WTC11 (cell line): Measurements from ENCODE around the gene OTULIN. TPM values are rescaled to one million over a fixed set of nuclear protein-coding genes. Genes with fewer than 3 reads are reported as not detected.

ENCODE experiments used
- ATAC-seq: fragments of 200-7000 bp; cut with Tn5 transposase; 2 replicates; pipeline ENCODE4 v1.10.0; 2021; ENCODE audit warnings: mild to moderate bottlenecking, moderate library complexity
- CTCF ChIA-PET: fragments of 300-600 bp; sonication (Branson Sonifier 250); formaldehyde crosslinking; loops from one replicate; lab custom pipeline; 2021; ENCODE audit warnings: antibody characterized with exemption; lab: Charles Lee
- POLR2A ChIA-PET: fragments of 350-600 bp; sonication (Branson Sonifier 250); formaldehyde crosslinking; loops from one replicate; lab custom pipeline; 2021; ENCODE audit warnings: antibody characterized with exemption; lab: Charles Lee
- DNase-seq: peaks from one replicate; pipeline ENCODE4 v3.0.0; 2021; ENCODE audit warnings: low spot score
- H3K27ac Mint-ChIP-seq: 2 replicates; pipeline ENCODE4 v1.8.0; 2021; ENCODE audit warnings: mixed read lengths
- H3K27me3 Mint-ChIP-seq: 2 replicates; pipeline ENCODE4 v1.8.0; 2021; ENCODE audit warnings: low read depth, mild to moderate bottlenecking, moderate library complexity, mixed read lengths
- H3K36me3 Mint-ChIP-seq: 2 replicates; pipeline ENCODE4 v1.8.0; 2021; ENCODE audit warnings: mixed read lengths
- H3K4me1 Mint-ChIP-seq: 2 replicates; pipeline ENCODE4 v1.8.0; 2022; ENCODE audit warnings: mixed read lengths
- H3K4me3 Mint-ChIP-seq: 2 replicates; pipeline ENCODE4 v1.8.0; 2021; ENCODE audit warnings: mild to moderate bottlenecking, moderate library complexity, mixed read lengths
- H3K9me3 Mint-ChIP-seq: 2 replicates; pipeline ENCODE4 v1.8.0; 2021; ENCODE audit warnings: mixed read lengths
- FOXP1 ChIP-seq: sonication (generic); formaldehyde crosslinking; IDR thresholded peaks from 2 replicates; pipeline ENCODE4 v1.8.0; 2022; ENCODE audit warnings: missing genetic modification reagents, mild to moderate bottlenecking, moderate library complexity, borderline replicate concordance
- GABPB1 ChIP-seq: sonication (generic); formaldehyde crosslinking; IDR thresholded peaks from 2 replicates; pipeline ENCODE4 v1.8.1; 2023; ENCODE audit warnings: mild to moderate bottlenecking, missing genetic modification reagents
- HMGA2 ChIP-seq: fragments of 250-450 bp; sonication (Bioruptor Pico); IDR thresholded peaks from 2 replicates; pipeline ENCODE4 v1.4.0; 2021; ENCODE audit warnings: mild to moderate bottlenecking, moderate library complexity
- JUN ChIP-seq: sonication (generic); formaldehyde crosslinking; IDR thresholded peaks from 2 replicates; pipeline ENCODE4 v1.8.0; 2023; ENCODE audit warnings: mild to moderate bottlenecking, missing genetic modification reagents
- NFE2L1 ChIP-seq: sonication (generic); formaldehyde crosslinking; IDR thresholded peaks from 2 replicates; pipeline ENCODE4 v1.8.1; 2023; ENCODE audit warnings: missing genetic modification reagents
- NR1H2 ChIP-seq: sonication (generic); formaldehyde crosslinking; IDR thresholded peaks from 2 replicates; pipeline ENCODE4 v1.9.0; 2021; ENCODE audit warnings: mild to moderate bottlenecking, moderate library complexity, missing genetic modification reagents
- NR3C1 ChIP-seq: sonication (generic); formaldehyde crosslinking; conservative IDR thresholded peaks from 2 replicates; pipeline ENCODE4 v1.8.1; 2023; ENCODE audit warnings: low read depth, mild to moderate bottlenecking, missing genetic modification reagents
- PRRX2 ChIP-seq: fragments of 250-450 bp; sonication (Bioruptor Pico); IDR thresholded peaks from 2 replicates; pipeline ENCODE4 v1.8.0; 2021; ENCODE audit warnings: mild to moderate bottlenecking
- SMAD3 ChIP-seq: sonication (generic); formaldehyde crosslinking; IDR thresholded peaks from 2 replicates; pipeline ENCODE4 v1.8.0; 2022; ENCODE audit warnings: missing genetic modification reagents, mild to moderate bottlenecking, borderline replicate concordance
- SMAD4 ChIP-seq: sonication (generic); formaldehyde crosslinking; IDR thresholded peaks from 2 replicates; pipeline ENCODE4 v1.8.0; 2022; ENCODE audit warnings: mild to moderate bottlenecking, missing genetic modification reagents
- ZNF219 ChIP-seq: sonication (generic); formaldehyde crosslinking; IDR thresholded peaks from 2 replicates; pipeline ENCODE4 v1.8.0; 2023; ENCODE audit warnings: missing genetic modification reagents, mild to moderate bottlenecking, borderline replicate concordance
- total RNA-seq: library from RNA; stranded (reverse); gene quantifications from 3 replicates; pipeline ENCODE4 v1.2.3, GENCODE V29; 2021
- TF ChIP-seq, protein P1 (sequence below): sonication (generic); formaldehyde crosslinking; IDR thresholded peaks from 2 replicates; pipeline ENCODE4 v1.8.1; 2022; ENCODE audit warnings: mild to moderate bottlenecking, missing genetic modification reagents, moderate library complexity, borderline replicate concordance
- TF ChIP-seq, protein P2 (sequence below): fragments of 200-600 bp; IDR thresholded peaks from 2 replicates; pipeline ENCODE4 v1.8.0; 2022; ENCODE audit warnings: antibody characterized with exemption
- TF ChIP-seq, protein P3 (sequence below): sonication (generic); formaldehyde crosslinking; conservative IDR thresholded peaks from 2 replicates; pipeline ENCODE4 v1.8.1; 2022; ENCODE audit warnings: mild to moderate bottlenecking, missing genetic modification reagents
- TF ChIP-seq, protein P4 (sequence below): sonication (generic); formaldehyde crosslinking; IDR thresholded peaks from 2 replicates; pipeline ENCODE4 v1.8.0; 2022; ENCODE audit warnings: mild to moderate bottlenecking, missing genetic modification reagents
- TF ChIP-seq, protein P5 (sequence below): fragments of 250-450 bp; sonication (Bioruptor Pico); IDR thresholded peaks from 2 replicates; pipeline ENCODE4 v2.1.2; 2022; ENCODE audit warnings: mild to moderate bottlenecking, moderate library complexity
- TF ChIP-seq, protein P6 (sequence below): sonication (generic); formaldehyde crosslinking; IDR thresholded peaks from 2 replicates; pipeline ENCODE4 v1.8.0; 2023; ENCODE audit warnings: missing genetic modification reagents, mild to moderate bottlenecking, borderline replicate concordance
- TF ChIP-seq, protein P7 (sequence below): fragments of 250-450 bp; sonication (Bioruptor Pico); IDR thresholded peaks from 2 replicates; pipeline ENCODE4 v1.8.0; 2021; ENCODE audit warnings: mild to moderate bottlenecking

Gene OTULIN
- total RNA-seq, 1 experiment from 2014 or later: 25.0 TPM

DNA sequence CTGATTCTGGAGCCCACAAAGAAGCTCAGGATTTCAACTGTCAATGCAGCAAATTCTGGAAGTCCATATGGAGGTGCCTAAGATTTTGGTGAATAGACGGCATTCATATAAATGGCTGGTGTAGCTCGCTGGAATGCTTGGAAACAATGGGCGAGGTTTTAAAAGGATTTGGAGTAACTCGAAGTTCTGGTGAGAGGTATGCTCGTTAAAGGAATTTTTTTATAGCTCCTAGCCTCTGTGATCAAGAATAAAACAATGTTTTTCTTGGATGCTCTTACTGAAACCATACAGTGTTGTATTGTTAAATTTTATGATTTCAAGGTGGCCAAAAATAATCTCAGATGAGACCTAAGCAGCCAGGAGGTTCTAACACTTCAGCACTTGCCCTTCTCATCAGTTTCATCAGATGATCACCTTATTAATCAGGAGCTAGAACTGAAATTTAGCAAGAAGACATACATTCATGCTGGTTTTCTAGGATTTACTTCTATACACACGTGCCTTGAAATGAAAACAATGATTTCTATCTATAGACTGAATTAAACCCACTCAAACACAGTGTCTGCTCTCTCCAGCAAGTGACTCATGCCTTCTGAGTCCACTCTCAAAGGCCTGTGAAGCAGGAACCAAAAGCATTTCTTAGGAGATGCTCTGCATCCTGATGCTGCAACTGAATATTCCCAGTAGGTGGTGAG lies 79.2 kb downstream of the OTULIN start:
- POLR2A ChIA-PET: no interaction called here
- no peak for TF ChIP-seq SMAD4 (CRISPR knock-in tag)
- TF ChIP-seq, protein P1, sequence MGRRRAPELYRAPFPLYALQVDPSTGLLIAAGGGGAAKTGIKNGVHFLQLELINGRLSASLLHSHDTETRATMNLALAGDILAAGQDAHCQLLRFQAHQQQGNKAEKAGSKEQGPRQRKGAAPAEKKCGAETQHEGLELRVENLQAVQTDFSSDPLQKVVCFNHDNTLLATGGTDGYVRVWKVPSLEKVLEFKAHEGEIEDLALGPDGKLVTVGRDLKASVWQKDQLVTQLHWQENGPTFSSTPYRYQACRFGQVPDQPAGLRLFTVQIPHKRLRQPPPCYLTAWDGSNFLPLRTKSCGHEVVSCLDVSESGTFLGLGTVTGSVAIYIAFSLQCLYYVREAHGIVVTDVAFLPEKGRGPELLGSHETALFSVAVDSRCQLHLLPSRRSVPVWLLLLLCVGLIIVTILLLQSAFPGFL (CRISPR knock-in tag): no peak
- TF ChIP-seq PRRX2: no peak
- TF ChIP-seq FOXP1: no peak
- TF ChIP-seq NR3C1 (CRISPR knock-in tag): no peak
- TF ChIP-seq, protein P2, sequence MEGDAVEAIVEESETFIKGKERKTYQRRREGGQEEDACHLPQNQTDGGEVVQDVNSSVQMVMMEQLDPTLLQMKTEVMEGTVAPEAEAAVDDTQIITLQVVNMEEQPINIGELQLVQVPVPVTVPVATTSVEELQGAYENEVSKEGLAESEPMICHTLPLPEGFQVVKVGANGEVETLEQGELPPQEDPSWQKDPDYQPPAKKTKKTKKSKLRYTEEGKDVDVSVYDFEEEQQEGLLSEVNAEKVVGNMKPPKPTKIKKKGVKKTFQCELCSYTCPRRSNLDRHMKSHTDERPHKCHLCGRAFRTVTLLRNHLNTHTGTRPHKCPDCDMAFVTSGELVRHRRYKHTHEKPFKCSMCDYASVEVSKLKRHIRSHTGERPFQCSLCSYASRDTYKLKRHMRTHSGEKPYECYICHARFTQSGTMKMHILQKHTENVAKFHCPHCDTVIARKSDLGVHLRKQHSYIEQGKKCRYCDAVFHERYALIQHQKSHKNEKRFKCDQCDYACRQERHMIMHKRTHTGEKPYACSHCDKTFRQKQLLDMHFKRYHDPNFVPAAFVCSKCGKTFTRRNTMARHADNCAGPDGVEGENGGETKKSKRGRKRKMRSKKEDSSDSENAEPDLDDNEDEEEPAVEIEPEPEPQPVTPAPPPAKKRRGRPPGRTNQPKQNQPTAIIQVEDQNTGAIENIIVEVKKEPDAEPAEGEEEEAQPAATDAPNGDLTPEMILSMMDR: no peak
- TF ChIP-seq SMAD3 (CRISPR knock-in tag): no peak
- TF ChIP-seq, all 79 proteins: peak for 0
- no peak overlapping the region for H3K4me3 Mint-ChIP-seq
- no peak overlapping the region for H3K27ac Mint-ChIP-seq
- DNase-seq (no peak), ATAC-seq (no peak)
- no peaks in the 10 kb centered on the region for H3K27me3 Mint-ChIP-seq
- CTCF ChIA-PET: interaction anchor here (1.2 kb wide), 1 partner anchor 260 kb away, joined by 4 read pairs; no protein-coding TSS in a partner anchor
- H3K4me1 Mint-ChIP-seq: peaks cover 37% of the 10 kb centered on the region
- H3K36me3 Mint-ChIP-seq: no peaks in the 10 kb centered on the region
- H3K9me3 Mint-ChIP-seq: no peaks in the 10 kb centered on the region

DNA sequence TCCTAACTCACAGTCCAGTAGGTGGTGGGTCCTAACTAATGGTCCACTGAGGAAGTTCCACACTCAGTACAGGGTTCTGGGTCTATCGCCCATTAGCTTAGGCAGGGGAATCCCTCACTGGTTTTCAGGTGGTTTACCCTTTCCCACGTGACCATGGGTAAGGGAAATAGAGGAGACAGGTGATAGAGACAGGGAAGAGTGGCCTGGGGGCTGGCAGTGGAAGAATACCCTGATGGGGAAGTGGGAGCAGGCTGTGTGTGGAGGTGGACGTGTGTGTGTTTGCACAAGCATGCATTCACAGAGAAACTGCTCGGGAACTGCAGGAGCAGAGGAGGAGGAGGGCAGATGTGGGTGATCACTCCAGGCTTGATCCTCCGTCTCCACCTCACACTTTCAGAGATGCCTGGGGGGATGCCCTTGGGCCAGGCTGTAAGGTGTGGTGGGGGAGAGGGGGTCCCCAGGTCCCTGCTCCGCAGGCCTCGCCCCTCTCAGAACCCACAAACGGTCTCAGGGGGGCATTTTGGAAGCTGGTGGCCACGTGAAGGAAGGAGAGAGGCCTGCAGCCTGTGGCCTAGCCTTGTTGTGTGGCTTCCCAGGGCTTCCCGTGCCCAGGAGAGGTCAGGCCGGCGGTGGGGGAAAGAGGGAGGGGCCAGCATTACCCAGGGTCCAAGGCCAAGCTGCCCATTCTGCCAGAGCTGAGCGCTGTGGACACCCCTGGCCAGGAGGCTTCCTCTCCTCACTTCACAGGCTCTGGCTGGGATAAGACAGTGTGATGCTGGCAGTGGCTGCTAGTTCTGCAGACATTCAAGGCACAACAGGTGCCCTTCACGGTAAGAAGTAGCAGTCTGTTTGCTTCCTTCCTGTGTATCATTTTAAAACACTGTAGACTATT lies 80.0 kb downstream of the OTULIN start:
- Mint-ChIP-seq H3K9me3 (no peaks in the 10 kb centered on the region), H3K27me3 (no peaks in the 10 kb centered on the region), H3K4me3 (no peak overlapping the region), H3K36me3 (no peaks in the 10 kb centered on the region), H3K4me1 (peaks cover 37% of the 10 kb centered on the region), H3K27ac (no peak overlapping the region)
- ATAC-seq (no peak), DNase-seq (no peak)
- POLR2A ChIA-PET: no interaction called here
- CTCF ChIA-PET: no interaction called here
- TF ChIP-seq NFE2L1 (CRISPR knock-in tag): no peak
- TF ChIP-seq, protein P3, sequence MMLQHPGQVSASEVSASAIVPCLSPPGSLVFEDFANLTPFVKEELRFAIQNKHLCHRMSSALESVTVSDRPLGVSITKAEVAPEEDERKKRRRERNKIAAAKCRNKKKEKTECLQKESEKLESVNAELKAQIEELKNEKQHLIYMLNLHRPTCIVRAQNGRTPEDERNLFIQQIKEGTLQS (CRISPR knock-in tag): no peak
- TF ChIP-seq ZNF219 (CRISPR knock-in tag): no peak
- 0 out of 2 replicates have a peak, but pooled peaks have one; percentile 33 for TF ChIP-seq GABPB1
- TF ChIP-seq, protein P4, sequence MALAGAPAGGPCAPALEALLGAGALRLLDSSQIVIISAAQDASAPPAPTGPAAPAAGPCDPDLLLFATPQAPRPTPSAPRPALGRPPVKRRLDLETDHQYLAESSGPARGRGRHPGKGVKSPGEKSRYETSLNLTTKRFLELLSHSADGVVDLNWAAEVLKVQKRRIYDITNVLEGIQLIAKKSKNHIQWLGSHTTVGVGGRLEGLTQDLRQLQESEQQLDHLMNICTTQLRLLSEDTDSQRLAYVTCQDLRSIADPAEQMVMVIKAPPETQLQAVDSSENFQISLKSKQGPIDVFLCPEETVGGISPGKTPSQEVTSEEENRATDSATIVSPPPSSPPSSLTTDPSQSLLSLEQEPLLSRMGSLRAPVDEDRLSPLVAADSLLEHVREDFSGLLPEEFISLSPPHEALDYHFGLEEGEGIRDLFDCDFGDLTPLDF (CRISPR knock-in tag): no peak

DNA sequence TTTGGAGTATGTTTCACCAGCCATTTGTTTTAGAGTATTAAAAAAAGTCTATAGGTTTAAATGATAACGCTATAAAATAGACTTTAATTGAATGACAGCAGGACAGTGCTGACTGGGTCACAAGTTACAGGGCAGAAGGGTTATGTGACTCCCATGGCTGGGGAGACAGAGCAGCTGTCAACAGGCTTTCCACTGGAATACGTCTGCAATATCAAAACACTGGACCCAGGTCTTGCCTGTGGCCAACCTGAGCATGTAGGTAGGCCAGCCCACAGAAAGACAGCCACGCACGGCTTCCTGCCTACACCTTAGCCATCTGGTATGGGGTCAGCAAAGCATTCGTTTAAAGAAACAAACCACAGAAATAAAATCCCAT lies 80.7 kb downstream of the OTULIN start:
- H3K27me3 Mint-ChIP-seq: no peaks in the 10 kb centered on the region
- no peak overlapping the region for H3K4me3 Mint-ChIP-seq
- H3K27ac Mint-ChIP-seq: no peak overlapping the region
- DNase-seq (no peak), ATAC-seq (no peak)
- H3K36me3 Mint-ChIP-seq: no peaks in the 10 kb centered on the region
- ChIA-PET POLR2A (no interaction called here), CTCF (interaction anchor here (1.4 kb wide), 1 partner anchor 212 kb away, joined by 3 read pairs; no protein-coding TSS in a partner anchor)
- no peaks in the 10 kb centered on the region for H3K9me3 Mint-ChIP-seq
- H3K4me1 Mint-ChIP-seq: peaks cover 30% of the 10 kb centered on the region
- TF ChIP-seq, protein P5, sequence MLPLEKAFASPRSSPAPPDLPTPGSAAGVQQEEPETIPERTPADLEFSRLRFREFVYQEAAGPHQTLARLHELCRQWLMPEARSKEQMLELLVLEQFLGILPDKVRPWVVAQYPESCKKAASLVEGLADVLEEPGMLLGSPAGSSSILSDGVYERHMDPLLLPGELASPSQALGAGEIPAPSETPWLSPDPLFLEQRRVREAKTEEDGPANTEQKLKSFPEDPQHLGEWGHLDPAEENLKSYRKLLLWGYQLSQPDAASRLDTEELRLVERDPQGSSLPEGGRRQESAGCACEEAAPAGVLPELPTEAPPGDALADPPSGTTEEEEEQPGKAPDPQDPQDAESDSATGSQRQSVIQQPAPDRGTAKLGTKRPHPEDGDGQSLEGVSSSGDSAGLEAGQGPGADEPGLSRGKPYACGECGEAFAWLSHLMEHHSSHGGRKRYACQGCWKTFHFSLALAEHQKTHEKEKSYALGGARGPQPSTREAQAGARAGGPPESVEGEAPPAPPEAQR (CRISPR knock-in tag): no peak
- no peak for TF ChIP-seq HMGA2
- TF ChIP-seq NR1H2 (CRISPR knock-in tag): no peak
- TF ChIP-seq JUN (CRISPR knock-in tag): no peak
- TF ChIP-seq, protein P6, sequence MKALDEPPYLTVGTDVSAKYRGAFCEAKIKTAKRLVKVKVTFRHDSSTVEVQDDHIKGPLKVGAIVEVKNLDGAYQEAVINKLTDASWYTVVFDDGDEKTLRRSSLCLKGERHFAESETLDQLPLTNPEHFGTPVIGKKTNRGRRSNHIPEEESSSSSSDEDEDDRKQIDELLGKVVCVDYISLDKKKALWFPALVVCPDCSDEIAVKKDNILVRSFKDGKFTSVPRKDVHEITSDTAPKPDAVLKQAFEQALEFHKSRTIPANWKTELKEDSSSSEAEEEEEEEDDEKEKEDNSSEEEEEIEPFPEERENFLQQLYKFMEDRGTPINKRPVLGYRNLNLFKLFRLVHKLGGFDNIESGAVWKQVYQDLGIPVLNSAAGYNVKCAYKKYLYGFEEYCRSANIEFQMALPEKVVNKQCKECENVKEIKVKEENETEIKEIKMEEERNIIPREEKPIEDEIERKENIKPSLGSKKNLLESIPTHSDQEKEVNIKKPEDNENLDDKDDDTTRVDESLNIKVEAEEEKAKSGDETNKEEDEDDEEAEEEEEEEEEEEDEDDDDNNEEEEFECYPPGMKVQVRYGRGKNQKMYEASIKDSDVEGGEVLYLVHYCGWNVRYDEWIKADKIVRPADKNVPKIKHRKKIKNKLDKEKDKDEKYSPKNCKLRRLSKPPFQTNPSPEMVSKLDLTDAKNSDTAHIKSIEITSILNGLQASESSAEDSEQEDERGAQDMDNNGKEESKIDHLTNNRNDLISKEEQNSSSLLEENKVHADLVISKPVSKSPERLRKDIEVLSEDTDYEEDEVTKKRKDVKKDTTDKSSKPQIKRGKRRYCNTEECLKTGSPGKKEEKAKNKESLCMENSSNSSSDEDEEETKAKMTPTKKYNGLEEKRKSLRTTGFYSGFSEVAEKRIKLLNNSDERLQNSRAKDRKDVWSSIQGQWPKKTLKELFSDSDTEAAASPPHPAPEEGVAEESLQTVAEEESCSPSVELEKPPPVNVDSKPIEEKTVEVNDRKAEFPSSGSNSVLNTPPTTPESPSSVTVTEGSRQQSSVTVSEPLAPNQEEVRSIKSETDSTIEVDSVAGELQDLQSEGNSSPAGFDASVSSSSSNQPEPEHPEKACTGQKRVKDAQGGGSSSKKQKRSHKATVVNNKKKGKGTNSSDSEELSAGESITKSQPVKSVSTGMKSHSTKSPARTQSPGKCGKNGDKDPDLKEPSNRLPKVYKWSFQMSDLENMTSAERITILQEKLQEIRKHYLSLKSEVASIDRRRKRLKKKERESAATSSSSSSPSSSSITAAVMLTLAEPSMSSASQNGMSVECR (CRISPR knock-in tag): no peak
- TF ChIP-seq, protein P7, sequence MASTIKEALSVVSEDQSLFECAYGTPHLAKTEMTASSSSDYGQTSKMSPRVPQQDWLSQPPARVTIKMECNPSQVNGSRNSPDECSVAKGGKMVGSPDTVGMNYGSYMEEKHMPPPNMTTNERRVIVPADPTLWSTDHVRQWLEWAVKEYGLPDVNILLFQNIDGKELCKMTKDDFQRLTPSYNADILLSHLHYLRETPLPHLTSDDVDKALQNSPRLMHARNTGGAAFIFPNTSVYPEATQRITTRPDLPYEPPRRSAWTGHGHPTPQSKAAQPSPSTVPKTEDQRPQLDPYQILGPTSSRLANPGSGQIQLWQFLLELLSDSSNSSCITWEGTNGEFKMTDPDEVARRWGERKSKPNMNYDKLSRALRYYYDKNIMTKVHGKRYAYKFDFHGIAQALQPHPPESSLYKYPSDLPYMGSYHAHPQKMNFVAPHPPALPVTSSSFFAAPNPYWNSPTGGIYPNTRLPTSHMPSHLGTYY: no peak
